Stimulated activated CD8-positive, alpha-beta memory T cell treated with anti-CD3 and anti-CD28 coated beads, Interleukin-12 subunit alpha, Interleukin-12 subunit beta, amount 100 ng/mL, for 1 hour (primary cell): ENCODE data around the gene SFN.
A peak's percentile ranks its signal among the peaks of the same experiment; 100 is the strongest.
"Not testable (repeated sequence)": the region's sequence is repeated elsewhere in the genome, so short reads cannot be mapped to it uniquely, and the experiment has no call there.

ENCODE experiments used
- DNase-seq: peaks from one replicate; pipeline ENCODE4 v3.0.0-alpha.2; 2020; ENCODE audit warnings: low read depth

The SFN gene

GRCh38 chr1:26873097-26873496 lies 10.1 kb downstream of the SFN start:
- DNase-seq: not testable (repeated sequence)

GRCh38 chr1:26874896-26875295 lies 11.9 kb downstream of the SFN start:
- no peak for DNase-seq

GRCh38 chr1:26877326-26877725 lies 14.4 kb downstream of the SFN start:
- DNase-seq: no peak

GRCh38 chr1:26879793-26880192 lies 16.8 kb downstream of the SFN start:
- DNase-seq: no peak

- not testable (repeated sequence) for DNase-seq
Measured at GRCh38 chr1:26881611-26882010, 18.7 kb downstream of the SFN start.

- DNase-seq: no peak
Measured at GRCh38 chr1:26882696-26883463, 19.9 kb downstream of the SFN start.

- DNase-seq: no peak
Measured at GRCh38 chr1:26887125-26887524, 24.2 kb downstream of the SFN start.

- DNase-seq: no peak
Measured at GRCh38 chr1:26888231-26888630, 25.3 kb downstream of the SFN start.

GRCh38 chr1:26889551-26890466 lies 26.9 kb downstream of the SFN start, which contains the start of gene GPN2:
GPN2 (minus strand) TSS chr1:26890283; CDS start chr1:26890096, 187 bp downstream.
- DNase-seq: peak; percentile 66

- DNase-seq: no peak
Measured at GRCh38 chr1:26890467-26890796, 27.5 kb downstream of the SFN start.

GRCh38 chr1:26894263-26894662 lies 31.3 kb downstream of the SFN start:
- DNase-seq: no peak

- DNase-seq: no peak
Measured at GRCh38 chr1:26897351-26897750, 34.4 kb downstream of the SFN start.

GRCh38 chr1:26900001-26900814 lies 37.3 kb downstream of the SFN start, which contains the start of gene GPATCH3:
GPATCH3 (minus strand) TSS chr1:26900467; CDS start chr1:26900442, 25 bp downstream.
- DNase-seq: peak; percentile 81

- DNase-seq: no peak
Measured at GRCh38 chr1:26900815-26901511, 38.0 kb downstream of the SFN start.

- no peak for DNase-seq
Measured at GRCh38 chr1:26907071-26907917, 44.3 kb downstream of the SFN start.

- DNase-seq: no peak
Measured at GRCh38 chr1:26909951-26910342, 47.0 kb downstream of the SFN start.

- DNase-seq: no peak
Measured at GRCh38 chr1:26910343-26911160, 47.6 kb downstream of the SFN start.

GRCh38 chr1:26911399-26912146 lies 48.6 kb downstream of the SFN start:
- DNase-seq: no peak

GRCh38 chr1:26912147-26912490 lies 49.2 kb downstream of the SFN start:
- no peak for DNase-seq
